Esophagus squamous epithelium (tissue), 4 donors: ENCODE results near the gene CDH13.

Source experiments
- POLR2A ChIP-seq, 4 donors: fragments of 450-650 bp; IDR thresholded peaks; one replicate each; pipeline ENCODE4 v1.6.1; 2017; ENCODE audit warnings: antibody characterized with exemption in 4 of 4, mild to moderate bottlenecking in 4 of 4, moderate library complexity in 3 of 4
- TF ChIP-seq, protein P1 (sequence below), 6 experiments: fragments of 450-650 bp in 4 of 6; fragments of 200-600 bp in 2 of 6; sonication (generic) in 2 of 6; IDR thresholded peaks; one replicate each; pipeline ENCODE4 v1.5.1; 2016 to 2019; ENCODE audit warnings: antibody characterized with exemption in 6 of 6, mild to moderate bottlenecking in 4 of 6, moderate library complexity in 4 of 6

DNA sequence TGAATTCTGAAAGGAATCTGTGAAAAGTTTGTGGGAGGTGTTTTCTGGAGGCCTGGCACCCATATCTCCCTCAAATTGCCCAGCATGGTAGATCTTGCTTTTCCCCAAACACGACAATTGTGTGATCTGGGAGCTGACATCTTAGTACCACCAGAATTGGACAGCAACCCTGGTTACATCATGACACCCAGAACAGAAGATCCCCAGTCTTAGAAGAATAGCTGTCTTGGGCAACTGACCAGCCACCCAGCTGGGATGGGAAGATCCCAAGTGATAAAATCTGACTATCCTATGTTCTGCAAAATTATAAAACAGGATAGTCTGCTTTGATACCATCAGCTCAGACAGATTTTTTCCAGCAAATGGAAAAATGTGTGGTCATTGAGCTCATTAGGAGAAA lies 235.3 kb downstream of the CDH13 start:
- TF ChIP-seq, protein P1, sequence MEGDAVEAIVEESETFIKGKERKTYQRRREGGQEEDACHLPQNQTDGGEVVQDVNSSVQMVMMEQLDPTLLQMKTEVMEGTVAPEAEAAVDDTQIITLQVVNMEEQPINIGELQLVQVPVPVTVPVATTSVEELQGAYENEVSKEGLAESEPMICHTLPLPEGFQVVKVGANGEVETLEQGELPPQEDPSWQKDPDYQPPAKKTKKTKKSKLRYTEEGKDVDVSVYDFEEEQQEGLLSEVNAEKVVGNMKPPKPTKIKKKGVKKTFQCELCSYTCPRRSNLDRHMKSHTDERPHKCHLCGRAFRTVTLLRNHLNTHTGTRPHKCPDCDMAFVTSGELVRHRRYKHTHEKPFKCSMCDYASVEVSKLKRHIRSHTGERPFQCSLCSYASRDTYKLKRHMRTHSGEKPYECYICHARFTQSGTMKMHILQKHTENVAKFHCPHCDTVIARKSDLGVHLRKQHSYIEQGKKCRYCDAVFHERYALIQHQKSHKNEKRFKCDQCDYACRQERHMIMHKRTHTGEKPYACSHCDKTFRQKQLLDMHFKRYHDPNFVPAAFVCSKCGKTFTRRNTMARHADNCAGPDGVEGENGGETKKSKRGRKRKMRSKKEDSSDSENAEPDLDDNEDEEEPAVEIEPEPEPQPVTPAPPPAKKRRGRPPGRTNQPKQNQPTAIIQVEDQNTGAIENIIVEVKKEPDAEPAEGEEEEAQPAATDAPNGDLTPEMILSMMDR (IDR thresholded peaks at IDR 0.05), result no peak
- TF ChIP-seq POLR2A (IDR thresholded peaks at IDR 0.05), result no peak
